22Rv1 (cell line): ENCODE data around the gene TMEM196.

Experiments
- CTCF ChIP-seq: fragments of 450-650 bp; IDR thresholded peaks from 2 replicates; pipeline ENCODE4 v1.5.1; 2017; ENCODE audit warnings: mild to moderate bottlenecking
- ZFX ChIP-seq: fragments of 450-650 bp; IDR thresholded peaks from 2 replicates; pipeline ENCODE4 v1.6.1; 2017; ENCODE audit warnings: antibody characterized with exemption, borderline replicate concordance

- TF ChIP-seq CTCF (peak; percentile 79), ZFX (no peak)
Observed at GRCh38 chr7:19713676-19714075, 59.7 kb downstream of the TMEM196 start.
